Measurements from ENCODE around the gene GLIS1.

DNA sequence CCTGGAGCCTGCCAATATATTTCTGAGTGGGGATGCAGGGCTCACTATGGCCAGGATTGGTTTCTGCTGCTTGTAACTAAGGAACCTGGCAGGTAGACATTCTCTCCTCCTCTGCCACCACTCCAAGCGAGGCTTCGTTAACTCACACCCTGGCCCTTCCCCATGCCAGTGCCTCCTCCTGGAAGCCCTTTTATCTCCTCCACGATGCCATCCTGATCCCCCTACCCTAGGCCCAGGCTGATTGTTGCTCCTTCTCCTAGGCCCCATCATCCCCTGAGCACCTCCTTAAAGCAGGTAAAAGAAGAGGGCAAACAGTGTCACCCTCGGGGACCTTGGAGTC is 161.2 kb downstream of the GLIS1 start:
- TF ChIP-seq EP300 (IDR thresholded peaks at IDR 0.05) (no peak), POLR2A (IDR thresholded peaks at IDR 0.05) (no peak)
- TF ChIP-seq, protein P1, sequence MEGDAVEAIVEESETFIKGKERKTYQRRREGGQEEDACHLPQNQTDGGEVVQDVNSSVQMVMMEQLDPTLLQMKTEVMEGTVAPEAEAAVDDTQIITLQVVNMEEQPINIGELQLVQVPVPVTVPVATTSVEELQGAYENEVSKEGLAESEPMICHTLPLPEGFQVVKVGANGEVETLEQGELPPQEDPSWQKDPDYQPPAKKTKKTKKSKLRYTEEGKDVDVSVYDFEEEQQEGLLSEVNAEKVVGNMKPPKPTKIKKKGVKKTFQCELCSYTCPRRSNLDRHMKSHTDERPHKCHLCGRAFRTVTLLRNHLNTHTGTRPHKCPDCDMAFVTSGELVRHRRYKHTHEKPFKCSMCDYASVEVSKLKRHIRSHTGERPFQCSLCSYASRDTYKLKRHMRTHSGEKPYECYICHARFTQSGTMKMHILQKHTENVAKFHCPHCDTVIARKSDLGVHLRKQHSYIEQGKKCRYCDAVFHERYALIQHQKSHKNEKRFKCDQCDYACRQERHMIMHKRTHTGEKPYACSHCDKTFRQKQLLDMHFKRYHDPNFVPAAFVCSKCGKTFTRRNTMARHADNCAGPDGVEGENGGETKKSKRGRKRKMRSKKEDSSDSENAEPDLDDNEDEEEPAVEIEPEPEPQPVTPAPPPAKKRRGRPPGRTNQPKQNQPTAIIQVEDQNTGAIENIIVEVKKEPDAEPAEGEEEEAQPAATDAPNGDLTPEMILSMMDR (IDR thresholded peaks at IDR 0.05): no peak

All from ovary (tissue), 3 donors.